BLaER1 (cell line): ENCODE data around the gene ARL14EP.

ENCODE experiments used
- H3K27ac ChIP-seq: shearing (Covaris generic); formaldehyde crosslinking; 2 replicates; pipeline ENCODE4 v1.8.1; 2022
- H3K27me3 ChIP-seq: shearing (Covaris generic); formaldehyde crosslinking; 2 replicates; pipeline ENCODE4 v1.8.1; 2022
- H3K36me3 ChIP-seq: shearing (Covaris generic); formaldehyde crosslinking; 2 replicates; pipeline ENCODE4 v1.8.1; 2022
- H3K4me1 ChIP-seq: shearing (Covaris generic); formaldehyde crosslinking; 2 replicates; pipeline ENCODE4 v1.8.1; 2022
- H3K4me2 ChIP-seq: shearing (Covaris generic); formaldehyde crosslinking; 2 replicates; pipeline ENCODE4 v1.8.1; 2022
- H3K4me3 ChIP-seq: shearing (Covaris generic); formaldehyde crosslinking; 2 replicates; pipeline ENCODE4 v1.8.1; 2022
- H3K9ac ChIP-seq: shearing (Covaris generic); formaldehyde crosslinking; 2 replicates; pipeline ENCODE4 v1.8.1; 2022
- H3K9me3 ChIP-seq: shearing (Covaris generic); formaldehyde crosslinking; 2 replicates; pipeline ENCODE4 v1.8.1; 2022
- H4K20me1 ChIP-seq: shearing (Covaris generic); formaldehyde crosslinking; 2 replicates; pipeline ENCODE4 v1.8.1; 2022
- Cebpa-rat ChIP-seq: shearing (Covaris generic); IDR thresholded peaks from 2 replicates; pipeline ENCODE4 v1.8.1; 2022

Gene ARL14EP

DNA sequence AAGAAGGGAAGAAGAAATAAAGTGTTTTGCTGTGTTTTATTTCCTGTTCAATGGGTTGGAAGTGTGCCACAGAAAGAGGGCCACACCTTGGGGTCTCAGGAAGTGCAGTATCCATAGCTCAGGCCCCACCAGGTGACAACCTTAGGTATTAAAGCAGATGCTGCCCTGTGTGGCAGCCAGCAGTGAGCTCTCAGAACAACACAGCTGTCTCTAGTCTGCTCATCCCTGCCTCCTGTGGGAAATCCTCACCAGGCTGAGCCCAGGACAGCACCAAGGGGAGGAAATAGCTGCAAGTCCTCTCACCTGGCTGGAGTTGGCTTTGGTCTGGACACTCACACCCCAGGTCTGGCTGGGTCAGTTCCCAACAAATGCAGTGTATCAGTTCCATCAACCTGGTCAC is 25.1 kb downstream of the ARL14EP start:
- no peaks in the 10 kb centered on the region for H3K9me3 ChIP-seq
- no peak for TF ChIP-seq Cebpa-rat
- no peaks in the 10 kb centered on the region for H3K27me3 ChIP-seq
- H3K4me3 ChIP-seq, result no peak overlapping the region
- no peaks in the 10 kb centered on the region for H4K20me1 ChIP-seq
- peaks cover 20% of the 10 kb centered on the region for H3K4me1 ChIP-seq
- H3K27ac ChIP-seq, result no peak overlapping the region
- H3K36me3 ChIP-seq, result peaks cover 8% of the 10 kb centered on the region; the same call in 1 of the 2 replicates
- H3K4me2 ChIP-seq, result no peak overlapping the region
- H3K9ac ChIP-seq, result no peak overlapping the region

DNA sequence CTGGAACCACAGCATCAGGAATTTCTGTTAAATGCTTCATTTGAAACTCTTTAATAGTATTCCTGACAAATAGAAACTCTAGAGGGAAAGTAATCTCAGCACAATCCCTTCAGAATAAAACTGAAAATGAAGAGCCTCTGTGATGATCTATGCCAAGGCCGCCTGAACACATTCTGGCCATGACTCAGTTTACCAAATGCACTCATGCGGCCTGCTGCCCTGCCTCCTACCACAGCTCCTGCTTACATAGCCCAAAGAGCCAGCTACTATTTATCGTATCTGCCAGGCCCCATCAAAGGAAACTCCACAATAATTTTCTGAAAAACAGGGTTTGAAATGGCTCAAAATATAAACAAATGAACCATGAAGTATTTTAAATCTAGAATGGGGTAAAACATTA is 27.0 kb downstream of the ARL14EP start:
- Histone ChIP-seq H3K27me3 (no peaks in the 10 kb centered on the region), H3K9ac (no peak overlapping the region), H3K4me2 (no peak overlapping the region), H3K4me1 (peaks cover 14% of the 10 kb centered on the region), H3K4me3 (no peak overlapping the region), H3K9me3 (no peaks in the 10 kb centered on the region), H4K20me1 (no peaks in the 10 kb centered on the region), H3K36me3 (peaks cover 8% of the 10 kb centered on the region; the same call in 1 of the 2 replicates), H3K27ac (no peak overlapping the region)
- TF ChIP-seq Cebpa-rat, result no peak

DNA sequence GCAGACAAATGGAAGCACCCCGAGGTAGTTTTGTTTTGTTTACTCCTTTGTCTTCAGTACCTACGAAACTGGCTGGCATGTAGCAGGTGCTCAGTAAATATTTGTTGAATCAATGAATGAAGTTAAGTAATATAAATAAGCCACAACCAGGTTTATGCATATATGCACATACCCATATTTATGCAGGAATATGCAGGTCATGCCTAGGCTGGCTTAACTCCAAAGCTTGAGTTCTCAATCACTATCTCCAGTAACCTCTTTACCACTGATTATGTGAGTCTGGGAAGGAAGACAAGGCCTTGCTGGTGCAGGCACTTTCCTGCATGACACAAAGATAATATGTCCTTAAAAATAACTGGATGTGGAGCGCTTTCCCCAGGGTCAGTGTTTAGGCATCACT is 27.5 kb downstream of the ARL14EP start:
- H3K27me3 ChIP-seq, result no peaks in the 10 kb centered on the region
- H3K9ac ChIP-seq, result no peak overlapping the region
- H4K20me1 ChIP-seq, result no peaks in the 10 kb centered on the region
- TF ChIP-seq Cebpa-rat, result no peak
- peaks cover 5% of the 10 kb centered on the region; the same call in 1 of the 2 replicates for H3K36me3 ChIP-seq
- H3K4me1 ChIP-seq, result peaks cover 12% of the 10 kb centered on the region
- 0 out of 2 replicates have a peak, but pooled peaks cover 4% of the 10 kb centered on the region for H3K9me3 ChIP-seq
- no peak overlapping the region for H3K27ac ChIP-seq
- no peak overlapping the region for H3K4me3 ChIP-seq
- no peak overlapping the region for H3K4me2 ChIP-seq

DNA sequence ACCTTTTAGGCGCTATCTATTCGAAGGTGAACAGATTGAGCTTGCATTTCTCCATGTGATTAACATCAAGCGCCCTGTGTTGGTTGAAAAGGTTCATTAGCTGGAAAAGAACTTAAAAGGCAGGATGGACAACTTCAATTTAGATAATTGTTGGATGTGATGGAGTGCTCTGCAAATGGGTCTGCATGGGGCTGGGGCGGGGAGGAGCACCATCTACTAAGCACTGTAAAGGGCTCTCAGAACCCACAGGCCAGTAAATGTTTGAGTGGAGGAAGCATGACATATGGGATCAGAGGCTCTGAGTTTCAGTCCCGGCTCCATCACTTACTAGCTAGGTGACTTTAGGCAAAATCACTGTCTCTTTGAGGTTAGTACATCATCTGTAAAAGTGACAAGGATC is 28.2 kb downstream of the ARL14EP start:
- H3K4me3 ChIP-seq, result no peak overlapping the region
- no peak overlapping the region for H3K4me2 ChIP-seq

DNA sequence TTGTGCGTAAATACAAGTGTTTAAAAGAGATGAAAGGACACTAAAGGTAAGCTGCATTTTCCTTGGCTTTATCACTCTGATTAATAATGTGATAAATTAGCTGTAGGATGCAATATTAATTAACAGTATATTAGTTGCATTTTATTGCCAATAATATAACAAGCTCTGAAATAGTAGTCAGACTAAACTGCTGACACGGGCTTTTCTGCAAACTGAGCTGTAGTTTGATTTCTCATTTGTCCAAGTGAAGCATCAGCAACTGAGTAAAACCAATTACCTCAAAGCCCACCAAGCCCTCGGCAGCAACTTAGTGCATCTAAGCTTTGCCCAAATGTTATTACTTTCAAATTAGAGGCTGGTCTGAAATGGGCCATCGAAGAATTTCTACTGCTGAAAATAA is 33.5 kb downstream of the ARL14EP start:
- no peak for TF ChIP-seq Cebpa-rat
- no peaks in the 10 kb centered on the region for H3K36me3 ChIP-seq
- 0 out of 2 replicates have a peak, but pooled peaks cover 4% of the 10 kb centered on the region for H3K9me3 ChIP-seq
- no peak overlapping the region for H3K9ac ChIP-seq
- no peak overlapping the region for H3K4me2 ChIP-seq
- H3K27me3 ChIP-seq, result no peaks in the 10 kb centered on the region
- H4K20me1 ChIP-seq, result no peaks in the 10 kb centered on the region
- H3K27ac ChIP-seq, result no peak overlapping the region
- no peak overlapping the region for H3K4me3 ChIP-seq
- H3K4me1 ChIP-seq, result peaks cover 12% of the 10 kb centered on the region

More for the DNA sequence above, 28.2 kb downstream of the ARL14EP start:
- Histone ChIP-seq H3K27ac (no peak overlapping the region), H4K20me1 (no peaks in the 10 kb centered on the region), H3K9ac (no peak overlapping the region), H3K27me3 (no peaks in the 10 kb centered on the region), H3K9me3 (0 out of 2 replicates have a peak, but pooled peaks cover 4% of the 10 kb centered on the region), H3K36me3 (no peaks in the 10 kb centered on the region), H3K4me1 (peaks cover 12% of the 10 kb centered on the region)
- no peak for TF ChIP-seq Cebpa-rat

DNA sequence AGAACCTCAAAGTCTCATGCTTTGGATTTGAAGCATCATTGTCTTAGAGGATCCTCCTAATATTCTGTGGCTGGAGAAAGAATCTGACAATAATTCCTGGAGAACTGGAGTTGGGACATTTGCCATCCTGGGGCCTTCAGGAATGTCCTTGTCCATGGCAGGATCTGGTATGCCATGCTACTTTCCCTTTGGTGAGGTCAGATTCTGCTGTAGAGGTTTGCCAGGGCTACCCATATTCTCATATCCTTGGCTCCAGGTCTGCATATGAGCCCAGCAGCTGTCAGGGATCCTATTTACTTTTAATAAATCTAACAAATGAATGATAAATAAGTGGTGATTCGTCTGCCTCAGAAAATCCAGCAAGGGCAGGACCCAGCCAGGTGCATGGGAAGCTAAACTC is 35.0 kb downstream of the ARL14EP start:
- Histone ChIP-seq H3K27me3 (no peaks in the 10 kb centered on the region), H3K4me3 (no peak overlapping the region), H3K27ac (no peak overlapping the region), H3K9me3 (0 out of 2 replicates have a peak, but pooled peaks cover 4% of the 10 kb centered on the region), H4K20me1 (no peaks in the 10 kb centered on the region), H3K4me2 (no peak overlapping the region), H3K36me3 (no peaks in the 10 kb centered on the region), H3K9ac (no peak overlapping the region), H3K4me1 (peaks cover 12% of the 10 kb centered on the region)
- TF ChIP-seq Cebpa-rat, result no peak

DNA sequence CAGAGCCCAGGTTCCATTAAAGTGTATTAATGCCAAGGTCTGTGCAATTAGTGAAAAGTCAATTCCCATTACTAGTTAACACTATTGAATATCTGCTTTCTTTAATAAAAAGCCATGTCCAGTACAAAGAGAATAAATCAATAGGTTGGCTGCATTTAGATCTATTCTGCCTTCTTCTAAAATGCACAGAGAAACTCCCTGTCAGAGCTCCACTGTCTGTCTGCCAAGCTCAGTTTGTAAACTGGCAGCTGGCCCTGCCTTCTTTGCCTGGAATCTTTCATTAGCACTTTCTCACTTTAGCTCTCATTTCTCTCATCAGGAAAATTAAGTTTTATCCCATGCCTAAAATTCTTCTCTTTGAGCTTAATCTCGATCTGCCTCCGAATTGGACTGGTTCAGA is 35.6 kb downstream of the ARL14EP start:
- Histone ChIP-seq H3K4me2 (no peak overlapping the region), H3K36me3 (no peaks in the 10 kb centered on the region), H3K9ac (no peak overlapping the region), H3K4me3 (no peak overlapping the region), H3K9me3 (0 out of 2 replicates have a peak, but pooled peaks cover 4% of the 10 kb centered on the region), H3K27me3 (no peaks in the 10 kb centered on the region), H3K27ac (no peak overlapping the region), H4K20me1 (no peaks in the 10 kb centered on the region), H3K4me1 (peaks cover 12% of the 10 kb centered on the region)
- no peak for TF ChIP-seq Cebpa-rat

DNA sequence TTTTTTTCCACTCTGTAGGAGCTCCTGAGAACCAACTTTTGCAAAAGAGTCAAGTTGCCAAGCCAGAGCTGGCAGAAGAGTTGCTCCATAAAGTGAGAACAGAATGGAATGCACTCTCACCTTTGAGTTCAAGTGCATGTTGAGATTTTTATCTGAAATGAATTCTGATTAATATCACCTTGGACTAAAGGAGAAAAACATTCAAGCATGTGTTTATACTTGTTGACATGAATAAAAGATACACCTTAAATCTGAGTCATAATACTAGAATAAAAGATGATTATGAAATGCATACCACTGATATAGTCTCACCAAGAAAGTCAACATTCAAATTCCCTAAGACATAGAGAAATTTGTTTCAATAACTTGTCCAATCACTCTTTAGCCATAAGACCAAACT is 37.8 kb downstream of the ARL14EP start:
- no peaks in the 10 kb centered on the region for H4K20me1 ChIP-seq
- no peaks in the 10 kb centered on the region for H3K9me3 ChIP-seq
- H3K4me1 ChIP-seq, result no peaks in the 10 kb centered on the region
- no peak overlapping the region for H3K9ac ChIP-seq
- H3K4me2 ChIP-seq, result no peak overlapping the region
- H3K27ac ChIP-seq, result no peak overlapping the region
- no peaks in the 10 kb centered on the region for H3K27me3 ChIP-seq
- no peak for TF ChIP-seq Cebpa-rat
- H3K4me3 ChIP-seq, result no peak overlapping the region
- H3K36me3 ChIP-seq, result no peaks in the 10 kb centered on the region

DNA sequence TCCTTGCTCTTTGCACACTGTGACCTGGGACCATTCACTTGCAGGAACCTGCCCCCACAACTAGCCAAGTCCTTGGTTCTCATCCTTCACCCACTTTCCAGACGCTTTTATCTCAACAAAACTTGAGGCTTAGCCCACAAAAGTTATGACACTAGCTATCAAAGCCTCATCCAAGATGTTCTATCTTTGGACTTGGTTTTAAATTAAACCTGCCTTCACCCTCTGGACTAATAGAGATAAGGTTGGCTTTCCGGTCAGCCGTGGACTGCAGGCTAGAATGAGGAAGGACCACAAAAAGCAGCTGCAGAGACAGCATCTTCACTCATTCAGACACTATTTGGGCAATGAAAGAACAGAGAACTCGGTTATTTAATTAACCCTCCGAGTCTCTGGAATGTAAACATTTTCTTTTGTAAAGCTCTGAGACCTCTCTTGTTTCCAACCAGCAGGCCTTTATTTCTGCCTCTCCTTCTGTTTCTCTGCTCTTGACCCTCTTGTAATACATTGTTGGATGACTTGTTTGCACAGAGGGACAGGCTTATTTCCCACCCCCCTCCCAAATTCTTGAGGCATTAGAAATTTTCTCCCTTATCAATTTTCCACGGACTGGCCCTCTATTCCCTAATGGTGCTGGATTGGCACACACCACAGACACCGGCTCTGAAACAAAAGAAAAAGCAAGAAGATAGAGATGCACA is 41.4 kb downstream of the ARL14EP start:
- no peaks in the 10 kb centered on the region for H3K9me3 ChIP-seq
- no peak overlapping the region for H3K27ac ChIP-seq
- no peak overlapping the region for H3K4me2 ChIP-seq
- H3K4me1 ChIP-seq, result no peaks in the 10 kb centered on the region
- H3K36me3 ChIP-seq, result no peaks in the 10 kb centered on the region
- no peak overlapping the region for H3K4me3 ChIP-seq
- TF ChIP-seq Cebpa-rat, result no peak
- H3K27me3 ChIP-seq, result no peaks in the 10 kb centered on the region
- no peak overlapping the region for H3K9ac ChIP-seq
- H4K20me1 ChIP-seq, result no peaks in the 10 kb centered on the region

DNA sequence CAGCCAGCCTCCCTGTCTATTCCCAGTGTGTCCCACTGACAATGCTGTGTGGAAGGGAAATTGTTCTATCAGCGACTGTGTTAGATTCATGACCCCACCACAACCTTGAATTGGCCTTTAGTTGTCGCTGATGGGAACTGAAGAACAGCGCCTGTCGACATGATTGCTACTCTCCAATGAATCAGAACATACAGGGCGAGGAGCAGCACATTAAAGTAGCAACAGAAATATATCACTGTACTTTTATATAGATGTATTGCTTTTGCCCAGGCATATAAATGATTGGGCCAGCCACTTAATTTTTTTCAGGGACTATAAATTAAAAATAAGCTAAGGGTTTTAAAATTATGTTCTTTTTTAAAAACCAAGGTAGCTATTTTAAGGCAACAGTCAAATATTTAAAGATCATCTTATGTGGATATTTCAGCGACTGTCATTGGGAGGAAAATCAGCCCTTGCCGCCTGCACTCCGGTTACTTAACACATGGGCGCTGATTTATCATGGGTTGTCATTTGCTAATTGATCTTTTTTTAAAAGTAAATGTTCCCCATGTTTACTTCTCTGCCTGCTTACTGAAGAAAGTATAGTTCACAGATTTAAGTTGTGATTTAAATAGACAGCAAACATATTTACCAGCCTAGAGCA is 42.1 kb downstream of the ARL14EP start:
- Histone ChIP-seq H4K20me1 (no peaks in the 10 kb centered on the region), H3K9ac (no peak overlapping the region), H3K4me3 (no peak overlapping the region), H3K27me3 (no peaks in the 10 kb centered on the region), H3K9me3 (no peaks in the 10 kb centered on the region), H3K36me3 (no peaks in the 10 kb centered on the region), H3K4me1 (no peaks in the 10 kb centered on the region), H3K27ac (no peak overlapping the region), H3K4me2 (no peak overlapping the region)
- TF ChIP-seq Cebpa-rat, result no peak
